ENCODE data around the gene ERRFI1. TPM values are rescaled to one million over a fixed set of nuclear protein-coding genes. Genes with fewer than 3 reads are reported as not detected.

The ERRFI1 gene
- total RNA-seq, 1 experiment from 2014 or later: 44.6 TPM

- Mint-ChIP-seq H3K4me1 (peaks cover 36% of the 10 kb centered on the region), H3K9me3 (no peaks in the 10 kb centered on the region), H3K36me3 (peaks cover 39% of the 10 kb centered on the region), H3K27ac (no peak overlapping the region; the same call in 1 of the 2 replicates), H3K4me3 (no peak overlapping the region), H3K27me3 (ENCODE audit: low read depth) (no peaks in the 10 kb centered on the region)
- TF ChIP-seq ELF4 (CRISPR knock-in tag; IDR thresholded peaks at IDR 0.05; ENCODE audit: low read depth): no peak
- TF ChIP-seq CREM (CRISPR knock-in tag; IDR thresholded peaks at IDR 0.05): no peak
- no peak for TF ChIP-seq RORB (CRISPR knock-in tag; IDR thresholded peaks at IDR 0.05)
- no peak for TF ChIP-seq SOX15 (CRISPR knock-in tag; IDR thresholded peaks at IDR 0.05)
- no peak for TF ChIP-seq SP1 (CRISPR knock-in tag; conservative IDR thresholded peaks at IDR 0.05)
- no peak for TF ChIP-seq JUN (CRISPR knock-in tag; IDR thresholded peaks at IDR 0.05)
- no peak for TF ChIP-seq FOXP4 (CRISPR knock-in tag; IDR thresholded peaks at IDR 0.05)
- no peak for TF ChIP-seq ATF1 (CRISPR knock-in tag; IDR thresholded peaks at IDR 0.05)
- no peak for TF ChIP-seq ZNF281 (CRISPR knock-in tag; IDR thresholded peaks at IDR 0.05)
- no peak for TF ChIP-seq NFATC4 (CRISPR knock-in tag; IDR thresholded peaks at IDR 0.05)
- no peak for TF ChIP-seq NR1H2 (CRISPR knock-in tag; IDR thresholded peaks at IDR 0.05)
- TF ChIP-seq NR2C2 (CRISPR knock-in tag; IDR thresholded peaks at IDR 0.05): no peak
- no peak for TF ChIP-seq ATF2 (CRISPR knock-in tag; IDR thresholded peaks at IDR 0.05; ENCODE audit: borderline replicate concordance, low read depth)
- TF ChIP-seq, protein P1, sequence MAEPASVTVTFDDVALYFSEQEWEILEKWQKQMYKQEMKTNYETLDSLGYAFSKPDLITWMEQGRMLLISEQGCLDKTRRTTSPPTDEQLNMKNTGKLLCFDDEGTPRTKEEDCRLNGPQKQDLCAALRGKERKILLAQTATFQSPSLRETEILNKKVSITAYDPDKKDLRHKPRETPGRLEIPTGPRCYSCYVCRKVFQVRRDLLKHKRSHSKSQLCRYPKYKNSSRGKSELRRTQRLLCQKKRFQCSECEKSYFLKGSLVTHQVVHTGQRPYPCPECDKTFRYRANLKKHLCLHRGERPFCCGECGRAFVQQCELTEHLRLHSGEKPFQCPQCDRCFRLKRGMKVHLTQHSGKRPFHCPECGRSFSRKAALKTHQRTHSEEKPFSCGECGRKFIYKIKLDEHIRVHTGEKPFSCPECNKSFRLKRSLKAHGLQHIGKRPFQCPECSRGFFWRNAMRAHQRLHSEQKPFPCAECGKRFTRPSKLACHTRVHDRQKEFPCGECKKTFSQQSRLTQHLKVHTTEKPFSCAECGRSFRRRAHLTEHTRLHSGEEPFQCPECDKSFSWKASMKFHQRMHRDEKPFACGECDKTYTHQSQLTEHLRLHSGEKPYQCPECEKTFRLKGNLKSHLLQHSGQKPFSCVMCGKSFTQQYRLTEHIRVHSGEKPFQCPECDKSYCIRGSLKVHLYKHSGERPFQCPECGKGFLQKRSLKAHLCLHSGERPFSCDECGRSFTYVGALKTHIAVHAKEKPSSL (CRISPR knock-in tag; conservative IDR thresholded peaks at IDR 0.05): no peak
- TF ChIP-seq ZNF671 (CRISPR knock-in tag; IDR thresholded peaks at IDR 0.05): no peak
- CTCF ChIA-PET: interaction anchor here (1.1 kb wide), 1 partner anchor 301 kb away, joined by 7 read pairs; no protein-coding TSS in a partner anchor
- ATAC-seq (no peak), DNase-seq (ENCODE audit: low spot score) (no peak)
- POLR2A ChIA-PET: no interaction called here
Measured at GRCh38 chr1:8013399-8013798, 12.7 kb downstream of the ERRFI1 start.

- Mint-ChIP-seq H3K27me3 (ENCODE audit: low read depth) (no peaks in the 10 kb centered on the region), H3K27ac (no peak overlapping the region), H3K4me3 (no peak overlapping the region), H3K9me3 (no peaks in the 10 kb centered on the region), H3K4me1 (peaks cover 31% of the 10 kb centered on the region), H3K36me3 (peaks cover 39% of the 10 kb centered on the region)
- no peak for ATAC-seq
- ChIA-PET POLR2A (no interaction called here), CTCF (no interaction called here)
- no peak for DNase-seq (ENCODE audit: low spot score)
- TF ChIP-seq, protein P2, sequence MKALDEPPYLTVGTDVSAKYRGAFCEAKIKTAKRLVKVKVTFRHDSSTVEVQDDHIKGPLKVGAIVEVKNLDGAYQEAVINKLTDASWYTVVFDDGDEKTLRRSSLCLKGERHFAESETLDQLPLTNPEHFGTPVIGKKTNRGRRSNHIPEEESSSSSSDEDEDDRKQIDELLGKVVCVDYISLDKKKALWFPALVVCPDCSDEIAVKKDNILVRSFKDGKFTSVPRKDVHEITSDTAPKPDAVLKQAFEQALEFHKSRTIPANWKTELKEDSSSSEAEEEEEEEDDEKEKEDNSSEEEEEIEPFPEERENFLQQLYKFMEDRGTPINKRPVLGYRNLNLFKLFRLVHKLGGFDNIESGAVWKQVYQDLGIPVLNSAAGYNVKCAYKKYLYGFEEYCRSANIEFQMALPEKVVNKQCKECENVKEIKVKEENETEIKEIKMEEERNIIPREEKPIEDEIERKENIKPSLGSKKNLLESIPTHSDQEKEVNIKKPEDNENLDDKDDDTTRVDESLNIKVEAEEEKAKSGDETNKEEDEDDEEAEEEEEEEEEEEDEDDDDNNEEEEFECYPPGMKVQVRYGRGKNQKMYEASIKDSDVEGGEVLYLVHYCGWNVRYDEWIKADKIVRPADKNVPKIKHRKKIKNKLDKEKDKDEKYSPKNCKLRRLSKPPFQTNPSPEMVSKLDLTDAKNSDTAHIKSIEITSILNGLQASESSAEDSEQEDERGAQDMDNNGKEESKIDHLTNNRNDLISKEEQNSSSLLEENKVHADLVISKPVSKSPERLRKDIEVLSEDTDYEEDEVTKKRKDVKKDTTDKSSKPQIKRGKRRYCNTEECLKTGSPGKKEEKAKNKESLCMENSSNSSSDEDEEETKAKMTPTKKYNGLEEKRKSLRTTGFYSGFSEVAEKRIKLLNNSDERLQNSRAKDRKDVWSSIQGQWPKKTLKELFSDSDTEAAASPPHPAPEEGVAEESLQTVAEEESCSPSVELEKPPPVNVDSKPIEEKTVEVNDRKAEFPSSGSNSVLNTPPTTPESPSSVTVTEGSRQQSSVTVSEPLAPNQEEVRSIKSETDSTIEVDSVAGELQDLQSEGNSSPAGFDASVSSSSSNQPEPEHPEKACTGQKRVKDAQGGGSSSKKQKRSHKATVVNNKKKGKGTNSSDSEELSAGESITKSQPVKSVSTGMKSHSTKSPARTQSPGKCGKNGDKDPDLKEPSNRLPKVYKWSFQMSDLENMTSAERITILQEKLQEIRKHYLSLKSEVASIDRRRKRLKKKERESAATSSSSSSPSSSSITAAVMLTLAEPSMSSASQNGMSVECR (CRISPR knock-in tag; IDR thresholded peaks at IDR 0.05; ENCODE audit: borderline replicate concordance): no peak
- TF ChIP-seq NR1H2 (CRISPR knock-in tag; IDR thresholded peaks at IDR 0.05) (no peak), ETV6 (CRISPR knock-in tag; IDR thresholded peaks at IDR 0.05) (no peak), E2F4 (CRISPR knock-in tag; IDR thresholded peaks at IDR 0.05; ENCODE audit: borderline replicate concordance, low read depth) (no peak), ESRRA (CRISPR knock-in tag; IDR thresholded peaks at IDR 0.05; ENCODE audit: borderline replicate concordance) (no peak), ZNF219 (CRISPR knock-in tag; IDR thresholded peaks at IDR 0.05; ENCODE audit: borderline replicate concordance) (no peak)
- TF ChIP-seq, protein P3, sequence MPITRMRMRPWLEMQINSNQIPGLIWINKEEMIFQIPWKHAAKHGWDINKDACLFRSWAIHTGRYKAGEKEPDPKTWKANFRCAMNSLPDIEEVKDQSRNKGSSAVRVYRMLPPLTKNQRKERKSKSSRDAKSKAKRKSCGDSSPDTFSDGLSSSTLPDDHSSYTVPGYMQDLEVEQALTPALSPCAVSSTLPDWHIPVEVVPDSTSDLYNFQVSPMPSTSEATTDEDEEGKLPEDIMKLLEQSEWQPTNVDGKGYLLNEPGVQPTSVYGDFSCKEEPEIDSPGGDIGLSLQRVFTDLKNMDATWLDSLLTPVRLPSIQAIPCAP (CRISPR knock-in tag; IDR thresholded peaks at IDR 0.05): no peak
Measured at GRCh38 chr1:8012955-8013354, 13.2 kb downstream of the ERRFI1 start.

Measured in WTC11 (cell line).